Measurements from ENCODE around the gene TMEM156.

- TF ChIP-seq, protein P1, sequence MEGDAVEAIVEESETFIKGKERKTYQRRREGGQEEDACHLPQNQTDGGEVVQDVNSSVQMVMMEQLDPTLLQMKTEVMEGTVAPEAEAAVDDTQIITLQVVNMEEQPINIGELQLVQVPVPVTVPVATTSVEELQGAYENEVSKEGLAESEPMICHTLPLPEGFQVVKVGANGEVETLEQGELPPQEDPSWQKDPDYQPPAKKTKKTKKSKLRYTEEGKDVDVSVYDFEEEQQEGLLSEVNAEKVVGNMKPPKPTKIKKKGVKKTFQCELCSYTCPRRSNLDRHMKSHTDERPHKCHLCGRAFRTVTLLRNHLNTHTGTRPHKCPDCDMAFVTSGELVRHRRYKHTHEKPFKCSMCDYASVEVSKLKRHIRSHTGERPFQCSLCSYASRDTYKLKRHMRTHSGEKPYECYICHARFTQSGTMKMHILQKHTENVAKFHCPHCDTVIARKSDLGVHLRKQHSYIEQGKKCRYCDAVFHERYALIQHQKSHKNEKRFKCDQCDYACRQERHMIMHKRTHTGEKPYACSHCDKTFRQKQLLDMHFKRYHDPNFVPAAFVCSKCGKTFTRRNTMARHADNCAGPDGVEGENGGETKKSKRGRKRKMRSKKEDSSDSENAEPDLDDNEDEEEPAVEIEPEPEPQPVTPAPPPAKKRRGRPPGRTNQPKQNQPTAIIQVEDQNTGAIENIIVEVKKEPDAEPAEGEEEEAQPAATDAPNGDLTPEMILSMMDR (IDR thresholded peaks at IDR 0.05): no peak
- no peak for TF ChIP-seq ZFX (IDR thresholded peaks at IDR 0.05; ENCODE audit: borderline replicate concordance)
Observed at GRCh38 chr4:39039108-39039507, 6.9 kb upstream of the TMEM156 start.
